Keratinocyte (primary cell): Measurements from ENCODE around the gene SEC24B. TPM values are rescaled to one million over a fixed set of nuclear protein-coding genes. Genes with fewer than 3 reads are reported as not detected.

Source experiments
- DNase-seq: peaks from one replicate; pipeline ENCODE4 v3.0.0-alpha.2; 2011; ENCODE audit warnings: low read depth, missing footprints, low spot score
- FAIRE-seq: peaks from 2 replicates; lab custom pipeline; 2011; peaks lifted over from hg19 to GRCh38; lab: Jason Lieb, UNC
- H2AFZ ChIP-seq: 2 replicates; pipeline ENCODE4 v1.6.0; 2012; ENCODE audit warnings: low read length, control low read depth, inconsistent platforms; ENCODE audit not compliant: control insufficient read depth
- H3K27ac ChIP-seq: 2 replicates; pipeline ENCODE4 v1.5.1; 2011; ENCODE audit warnings: low read length; ENCODE audit not compliant: control insufficient read depth, insufficient read depth
- H3K27me3 ChIP-seq: 3 replicates; pipeline ENCODE4 v1.6.0; 2011; ENCODE audit warnings: low read length; ENCODE audit not compliant: control insufficient read depth, insufficient read depth; ENCODE audit errors: extremely low read depth
- H3K36me3 ChIP-seq, 2 experiments: 2 replicates in 1 of 2; 3 replicates in 1 of 2; pipeline ENCODE4 v1.5.1; 2011; ENCODE audit warnings: low read length in 2 of 2, mild to moderate bottlenecking in 1 of 2; ENCODE audit not compliant: control insufficient read depth in 2 of 2, insufficient read depth in 2 of 2; ENCODE audit errors: extremely low read depth in 1 of 2
- H3K4me1 ChIP-seq: 3 replicates; pipeline ENCODE4 v1.5.1; 2011; ENCODE audit warnings: low read length; ENCODE audit not compliant: control insufficient read depth, insufficient read depth; ENCODE audit errors: extremely low read depth
- H3K4me2 ChIP-seq: 3 replicates; pipeline ENCODE4 v1.6.0; 2011; ENCODE audit warnings: low read depth, low read length; ENCODE audit not compliant: control insufficient read depth, insufficient read depth; ENCODE audit errors: extremely low read depth
- H3K4me3 ChIP-seq, 3 experiments: fragments of 200-600 bp in 1 of 3; sonication (generic) in 1 of 3; 2 replicates in 2 of 3; 3 replicates in 1 of 3; pipeline ENCODE4 v1.5.1; 2011 to 2016; ENCODE audit warnings: low read length in 3 of 3, mild to moderate bottlenecking in 3 of 3, control low read depth in 2 of 3, inconsistent platforms in 1 of 3, low read depth in 1 of 3, mixed read lengths in 1 of 3, mixed run types in 1 of 3, moderate library complexity in 1 of 3; ENCODE audit not compliant: control insufficient read depth in 2 of 3, insufficient read depth in 2 of 3; ENCODE audit errors: extremely low read depth in 1 of 3
- H3K79me2 ChIP-seq: 2 replicates; pipeline ENCODE4 v1.6.0; 2012; ENCODE audit warnings: low read length; ENCODE audit not compliant: control insufficient read depth, insufficient read depth
- H3K9ac ChIP-seq: 3 replicates; pipeline ENCODE4 v1.6.0; 2011; ENCODE audit warnings: low read length; ENCODE audit not compliant: control insufficient read depth, insufficient read depth; ENCODE audit errors: extremely low read depth
- H3K9me1 ChIP-seq: 3 replicates; pipeline ENCODE4 v1.6.0; 2011; ENCODE audit warnings: low read length; ENCODE audit not compliant: control insufficient read depth, insufficient read depth; ENCODE audit errors: extremely low read depth
- H3K9me3 ChIP-seq: 2 replicates; pipeline ENCODE4 v1.5.1; 2012; ENCODE audit warnings: low read depth, low read length; ENCODE audit not compliant: control insufficient read depth
- H4K20me1 ChIP-seq: 3 replicates; pipeline ENCODE4 v1.6.0; 2011; ENCODE audit warnings: low read length; ENCODE audit not compliant: control insufficient read depth, insufficient read depth; ENCODE audit errors: extremely low read depth
- CTCF ChIP-seq, 3 experiments: IDR thresholded peaks in 1 of 3; conservative IDR thresholded peaks in 1 of 3; optimal IDR thresholded peaks in 1 of 3; 2 replicates in 2 of 3; 3 replicates in 1 of 3; pipeline versions ENCODE3 to v1.5.1; 2011; ENCODE audit warnings: low read length in 3 of 3, mild to moderate bottlenecking in 3 of 3, moderate library complexity in 2 of 3, control low read depth in 1 of 3, inconsistent platforms in 1 of 3; ENCODE audit not compliant: insufficient read depth in 2 of 3; ENCODE audit errors: extremely low read depth in 1 of 3
- EZH2 ChIP-seq: IDR thresholded peaks from one replicate; pipeline ENCODE4 v1.6.1; 2012; ENCODE audit warnings: inconsistent platforms, mild to moderate bottlenecking, low read length, moderate library complexity
- dilution Hi-C: fragments of 300-500 bp; cut with MboI; formaldehyde crosslinking; loops from one replicate; pipeline ENCODE4 v1.7.0; 2020; ENCODE audit warnings: low sequenced_read_pairs; ENCODE audit not compliant: extremely low pct_ligation_motif_present
- polyA plus RNA-seq, 5 experiments: library from polyadenylated mRNA; depleted of rRNA in 3 of 5; stranded (reverse) in 3 of 5; stranded (forward) in 1 of 5; unstranded in 1 of 5; fragments of >200 nt; gene quantifications; 1 replicate in 1 of 5; 2 replicates in 3 of 5; 3 replicates in 1 of 5; pipeline versions ENCODE4 v1.2.1 to v1.2.3, GENCODE V29; 2011 to 2012; ENCODE audit warnings: missing spikeins in 2 of 5, low read depth in 1 of 5, low replicate concordance in 1 of 5

Gene SEC24B
- polyA plus RNA-seq, 1 donor (not counting 4 experiments of a cell fraction or from before 2014, with no cell fraction given): 53.4 TPM

GRCh38 chr4:109385260-109385659, 48.4 kb upstream of the SEC24B start:
- FAIRE-seq (no peak), DNase-seq (no peak)
- Histone ChIP-seq H3K4me3 (no peak overlapping the region), H3K4me1 (no peaks in the 10 kb centered on the region), H3K27me3 (no peaks in the 10 kb centered on the region), H3K9me1 (no peaks in the 10 kb centered on the region), H4K20me1 (no peaks in the 10 kb centered on the region), H3K79me2 (no peaks in the 10 kb centered on the region), H3K36me3 (no peaks in the 10 kb centered on the region), H3K4me2 (no peak overlapping the region), H3K27ac (no peak overlapping the region), H3K9me3 (no peaks in the 10 kb centered on the region), H2AFZ (no peak overlapping the region), H3K9ac (no peak overlapping the region)
- dilution Hi-C loops: no loop called here
- no peak for TF ChIP-seq EZH2
- TF ChIP-seq CTCF (optimal IDR thresholded peaks at IDR 0.05 in 1 of 3, IDR thresholded peaks at IDR 0.05 in 1 of 3, conservative IDR thresholded peaks at IDR 0.05 in 1 of 3; ENCODE audit: extremely low read depth in 1 of 3, insufficient read depth in 2 of 3, low read length in 3 of 3): no peak

- Histone ChIP-seq H4K20me1 (no peaks in the 10 kb centered on the region), H3K27ac (no peak overlapping the region), H3K79me2 (no peaks in the 10 kb centered on the region), H3K9me3 (no peaks in the 10 kb centered on the region), H2AFZ (no peak overlapping the region), H3K9me1 (no peaks in the 10 kb centered on the region), H3K4me2 (no peak overlapping the region), H3K4me1 (no peaks in the 10 kb centered on the region), H3K27me3 (no peaks in the 10 kb centered on the region), H3K36me3 (no peaks in the 10 kb centered on the region), H3K9ac (no peak overlapping the region), H3K4me3 (no peak overlapping the region)
- dilution Hi-C loops: no loop called here
- TF ChIP-seq EZH2 (no peak), CTCF (optimal IDR thresholded peaks at IDR 0.05 in 1 of 3, IDR thresholded peaks at IDR 0.05 in 1 of 3, conservative IDR thresholded peaks at IDR 0.05 in 1 of 3; ENCODE audit: extremely low read depth in 1 of 3, insufficient read depth in 2 of 3, low read length in 3 of 3) (no peak)
- DNase-seq (no peak), FAIRE-seq (no peak)
These were observed 44.1 kb upstream of the SEC24B start for GRCh38 chr4:109389369-109390114.
